Kidney epithelial cell (primary cell): ENCODE measurements around the gene PLXNA4. TPM values are rescaled to one million over a fixed set of nuclear protein-coding genes. Genes with fewer than 3 reads are reported as not detected.

ENCODE experiments used
- DNase-seq: peaks from one replicate; pipeline ENCODE4 v3.0.0-alpha.2; 2010; ENCODE audit warnings: low read depth
- H3K27me3 ChIP-seq: 2 replicates; pipeline ENCODE4 v1.6.0; 2011; ENCODE audit warnings: low read length; ENCODE audit not compliant: control insufficient read depth, insufficient read depth
- H3K36me3 ChIP-seq: 2 replicates; pipeline ENCODE4 v1.5.1; 2011; ENCODE audit warnings: low read length; ENCODE audit not compliant: control insufficient read depth, insufficient read depth
- H3K4me3 ChIP-seq: 2 replicates; pipeline ENCODE4 v1.5.1; 2011; ENCODE audit warnings: low read depth, mild to moderate bottlenecking, control low read depth, low read length
- total RNA-seq: library from RNA; depleted of rRNA; stranded (reverse); fragments of >200 nt; gene quantifications from 2 replicates; pipeline ENCODE4 v1.2.3, GENCODE V29; 2015
- TF ChIP-seq, protein P1 (sequence below): IDR thresholded peaks from 2 replicates; pipeline ENCODE4 v1.5.1; 2011; ENCODE audit warnings: mild to moderate bottlenecking, moderate library complexity, low read length, control low read depth, inconsistent platforms; ENCODE audit not compliant: insufficient read depth, poor library complexity, severe bottlenecking

The PLXNA4 gene
- total RNA-seq, 1 donor from 2014 or later = 5.9 TPM

DNA sequence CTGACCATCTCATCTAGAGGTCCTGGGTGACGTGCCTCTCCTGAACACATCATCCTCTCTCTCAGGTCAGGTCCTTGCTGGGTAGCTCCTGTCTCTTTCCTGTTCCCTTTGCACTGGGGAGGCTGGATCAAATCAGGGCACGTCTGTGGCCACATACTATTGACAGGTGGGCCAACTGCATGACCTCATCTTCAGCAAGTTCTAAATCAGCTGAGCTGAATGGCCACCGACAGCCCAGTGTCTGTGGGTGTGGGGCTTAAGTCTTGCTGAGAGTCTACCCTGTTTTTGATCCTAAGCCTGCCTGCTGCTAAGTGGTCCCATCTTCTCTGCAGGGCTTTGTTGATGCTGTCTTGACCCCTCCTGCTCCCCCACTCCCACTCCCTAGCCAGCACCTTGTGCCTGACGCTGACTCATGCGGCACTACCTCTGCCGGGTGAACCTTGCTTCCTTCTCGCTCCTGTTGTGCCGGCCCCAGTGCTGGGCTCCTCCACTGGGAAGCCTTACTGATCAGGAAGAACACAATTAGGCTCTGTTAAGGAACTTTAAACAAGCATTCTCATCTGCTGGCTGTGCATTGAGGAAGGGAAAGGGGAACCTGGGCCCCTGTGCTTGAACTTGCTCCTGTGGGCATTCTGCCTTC is 440.4 kb downstream of the PLXNA4 start:
- Histone ChIP-seq H3K36me3 (no peaks in the 10 kb centered on the region), H3K27me3 (no peaks in the 10 kb centered on the region), H3K4me3 (no peak overlapping the region)
- TF ChIP-seq, protein P1, sequence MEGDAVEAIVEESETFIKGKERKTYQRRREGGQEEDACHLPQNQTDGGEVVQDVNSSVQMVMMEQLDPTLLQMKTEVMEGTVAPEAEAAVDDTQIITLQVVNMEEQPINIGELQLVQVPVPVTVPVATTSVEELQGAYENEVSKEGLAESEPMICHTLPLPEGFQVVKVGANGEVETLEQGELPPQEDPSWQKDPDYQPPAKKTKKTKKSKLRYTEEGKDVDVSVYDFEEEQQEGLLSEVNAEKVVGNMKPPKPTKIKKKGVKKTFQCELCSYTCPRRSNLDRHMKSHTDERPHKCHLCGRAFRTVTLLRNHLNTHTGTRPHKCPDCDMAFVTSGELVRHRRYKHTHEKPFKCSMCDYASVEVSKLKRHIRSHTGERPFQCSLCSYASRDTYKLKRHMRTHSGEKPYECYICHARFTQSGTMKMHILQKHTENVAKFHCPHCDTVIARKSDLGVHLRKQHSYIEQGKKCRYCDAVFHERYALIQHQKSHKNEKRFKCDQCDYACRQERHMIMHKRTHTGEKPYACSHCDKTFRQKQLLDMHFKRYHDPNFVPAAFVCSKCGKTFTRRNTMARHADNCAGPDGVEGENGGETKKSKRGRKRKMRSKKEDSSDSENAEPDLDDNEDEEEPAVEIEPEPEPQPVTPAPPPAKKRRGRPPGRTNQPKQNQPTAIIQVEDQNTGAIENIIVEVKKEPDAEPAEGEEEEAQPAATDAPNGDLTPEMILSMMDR = no peak
- DNase-seq = no peak

DNA sequence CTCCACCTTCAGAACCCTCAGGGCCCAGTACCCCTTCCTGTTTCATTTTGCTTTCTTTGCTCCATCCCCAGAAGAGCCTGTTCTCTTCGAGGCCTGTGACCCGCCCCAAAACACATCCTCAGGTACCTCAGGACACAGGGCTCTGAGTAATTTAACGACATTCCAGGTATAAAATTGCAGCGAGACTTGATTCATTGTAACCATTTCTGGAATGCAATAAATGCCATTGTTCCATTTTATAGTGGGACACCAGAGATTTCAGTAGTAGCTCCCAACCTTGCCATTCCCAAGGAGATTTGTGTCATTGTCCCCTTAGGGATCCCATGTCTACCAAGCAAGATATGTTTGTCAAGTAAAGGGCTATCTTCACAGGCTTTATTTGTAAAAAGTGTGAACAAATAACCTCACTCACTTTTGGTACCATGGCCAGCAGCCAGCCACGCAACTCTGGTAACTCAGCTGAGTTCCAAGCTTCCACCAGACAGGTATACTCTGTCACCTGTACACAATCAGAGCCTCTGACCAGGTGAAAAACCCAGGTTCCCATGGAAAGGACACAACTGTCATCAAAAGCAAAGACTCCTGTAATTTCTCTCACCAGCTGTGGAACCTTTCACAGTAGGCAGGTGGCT is 441.3 kb downstream of the PLXNA4 start:
- DNase-seq = no peak
- no peaks in the 10 kb centered on the region for H3K36me3 ChIP-seq
- no peak overlapping the region for H3K4me3 ChIP-seq
- TF ChIP-seq, protein P1 = no peak
- H3K27me3 ChIP-seq = no peaks in the 10 kb centered on the region

DNA sequence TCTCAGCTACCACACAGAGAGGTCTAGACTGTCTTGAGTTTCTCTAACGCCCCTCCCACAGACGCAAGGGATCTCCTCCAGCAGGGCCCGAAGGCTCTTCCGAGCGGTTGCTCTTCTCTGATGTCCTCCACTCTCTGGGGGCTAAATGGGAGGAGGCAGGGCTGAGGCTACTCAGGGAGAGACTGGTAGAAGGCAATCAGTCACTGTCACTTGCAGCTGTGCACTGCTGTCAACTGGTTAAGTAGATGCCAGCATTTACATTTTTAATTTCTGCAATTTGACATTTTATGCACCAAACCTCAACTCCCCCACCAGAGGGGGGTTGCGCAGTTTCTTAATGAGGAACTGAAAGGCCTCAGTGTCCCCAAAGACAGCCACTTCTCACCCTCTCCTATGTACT is 442.8 kb downstream of the PLXNA4 start:
- no peak overlapping the region for H3K4me3 ChIP-seq
- H3K27me3 ChIP-seq = no peaks in the 10 kb centered on the region
- no peaks in the 10 kb centered on the region for H3K36me3 ChIP-seq
- TF ChIP-seq, protein P1 = no peak
- no peak for DNase-seq

DNA sequence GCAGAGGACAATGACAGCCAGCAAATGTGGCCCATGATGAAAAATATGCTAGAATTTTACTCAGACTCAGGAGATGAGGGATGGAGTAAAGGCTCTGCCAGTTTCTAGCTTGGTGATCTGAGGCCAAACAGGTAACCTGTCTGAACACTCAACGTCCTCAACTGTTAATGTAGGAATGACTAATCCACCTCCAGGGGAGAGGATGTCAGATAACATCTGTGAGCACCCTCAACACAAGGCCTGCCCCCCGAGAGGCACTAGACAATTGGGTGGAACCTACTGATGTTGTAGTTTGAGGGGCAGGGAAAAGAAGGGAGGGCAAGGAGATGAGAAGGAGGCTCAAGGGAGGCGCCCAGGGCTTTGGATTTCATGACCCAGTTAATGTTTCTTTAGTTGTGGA is 445.1 kb downstream of the PLXNA4 start:
- Histone ChIP-seq H3K36me3 (no peaks in the 10 kb centered on the region), H3K4me3 (no peak overlapping the region), H3K27me3 (no peaks in the 10 kb centered on the region)
- DNase-seq = no peak
- TF ChIP-seq, protein P1 = no peak

DNA sequence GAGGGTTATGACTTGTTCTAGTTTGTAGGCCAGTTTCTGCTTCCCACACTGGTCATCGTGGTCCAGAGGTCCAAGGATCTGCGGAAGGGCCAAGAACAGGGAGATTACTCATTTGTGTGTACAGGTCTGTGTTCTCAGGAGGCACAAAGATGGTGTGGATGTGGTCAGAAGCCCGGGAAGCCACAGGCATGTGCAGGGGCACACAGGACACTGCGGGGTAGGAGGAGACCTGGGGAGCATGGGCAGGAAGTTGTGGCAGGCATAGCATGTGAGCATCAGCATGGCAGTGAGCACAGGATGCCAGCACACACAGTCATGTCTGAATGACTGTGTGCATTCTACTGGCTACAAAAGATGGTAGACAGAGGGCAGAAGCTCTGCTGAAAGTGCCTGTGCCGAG is 445.8 kb downstream of the PLXNA4 start:
- H3K36me3 ChIP-seq = no peaks in the 10 kb centered on the region
- no peaks in the 10 kb centered on the region for H3K27me3 ChIP-seq
- TF ChIP-seq, protein P1 = no peak
- H3K4me3 ChIP-seq = no peak overlapping the region
- DNase-seq = peak; percentile 56

DNA sequence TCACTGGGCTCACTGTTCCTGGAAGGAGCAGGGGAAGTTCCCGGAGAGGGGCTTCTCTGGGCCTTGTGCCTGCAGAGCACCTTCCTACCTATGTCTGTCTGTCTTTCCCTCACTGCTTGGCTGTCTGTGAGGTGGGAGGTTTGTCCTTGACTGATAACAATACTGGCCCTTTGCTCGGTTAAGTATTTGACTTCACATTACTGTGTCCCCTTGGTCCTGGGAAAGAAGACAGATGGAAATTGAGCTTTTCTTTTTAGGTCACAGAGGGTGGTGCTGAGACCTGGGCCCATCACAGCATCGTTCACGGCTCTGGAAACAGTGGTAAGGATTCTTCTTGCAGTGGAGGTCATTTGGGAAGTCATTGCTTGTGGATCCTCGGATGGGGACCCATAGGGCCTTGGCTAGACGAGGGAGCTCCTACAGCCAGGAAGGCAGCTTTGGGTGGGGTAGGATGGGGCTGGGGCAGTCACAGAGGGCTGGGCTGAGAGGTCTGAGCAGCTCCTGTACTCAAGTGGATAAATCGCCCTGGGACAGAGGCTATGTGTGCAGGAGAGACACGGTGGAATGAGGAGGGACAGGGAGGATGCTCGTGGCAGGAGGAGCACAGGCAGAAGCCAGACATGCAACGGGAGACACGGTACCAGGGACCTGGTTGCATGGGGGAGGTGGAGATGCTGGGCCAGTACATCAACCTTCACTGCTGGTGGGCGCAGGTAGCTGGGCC is 450.2 kb downstream of the PLXNA4 start:
- Histone ChIP-seq H3K27me3 (no peaks in the 10 kb centered on the region), H3K4me3 (no peak overlapping the region), H3K36me3 (no peaks in the 10 kb centered on the region)
- DNase-seq = no peak
- TF ChIP-seq, protein P1 = no peak
